Thyroid gland (tissue), 4 donors: Measurements from ENCODE around the gene MOSPD3.

Source experiments
- CTCF ChIP-seq, 6 experiments: fragments of 200-600 bp in 3 of 6; fragments of 450-650 bp in 3 of 6; sonication (generic) in 3 of 6; IDR thresholded peaks; one replicate each; pipeline ENCODE4 v1.5.1; 2016 to 2019; ENCODE audit warnings: antibody characterized with exemption in 6 of 6, mild to moderate bottlenecking in 2 of 6, inconsistent platforms in 1 of 6, moderate library complexity in 1 of 6
- POLR2A ChIP-seq, 2 donors: fragments of 450-650 bp; IDR thresholded peaks; one replicate each; pipeline ENCODE4 v1.6.1; 2017; ENCODE audit warnings: antibody characterized with exemption in 2 of 2, mild to moderate bottlenecking in 2 of 2, moderate library complexity in 1 of 2

GRCh38 chr7:100639995-100640516 lies 27.7 kb downstream of the MOSPD3 start:
- TF ChIP-seq CTCF (IDR thresholded peaks at IDR 0.05): no peak
- TF ChIP-seq POLR2A (IDR thresholded peaks at IDR 0.05): no peak
